Endothelial cell of umbilical vein (primary cell): ENCODE results near the gene SEZ6L. TPM values are rescaled to one million over a fixed set of nuclear protein-coding genes. Genes with fewer than 3 reads are reported as not detected.

Source experiments
- BruUV-seq: library from RNA; stranded (reverse); fragments of 400-500 nt; replicated peaks from 2 replicates; lab custom pipeline; 2021; lab: Mats Ljungman, UMichigan
- CTCF ChIA-PET: fragments of 300-600, 350-600 bp; sonication (Branson Sonifier 250); formaldehyde crosslinking; loops from one replicate; lab custom pipeline; 2021; ENCODE audit warnings: antibody characterized with exemption, inconsistent platforms; lab: Charles Lee
- POLR2A ChIA-PET: fragments of 300-600, 350-600 bp; sonication (Branson Sonifier 250); formaldehyde crosslinking; loops from one replicate; lab custom pipeline; 2021; ENCODE audit warnings: antibody characterized with exemption, inconsistent platforms; lab: Charles Lee
- DNase-seq: peaks from one replicate; pipeline ENCODE4 v3.0.0-alpha.2; 2011; ENCODE audit warnings: low read depth, low spot score
- FAIRE-seq: peaks from 2 replicates; lab custom pipeline; 2011; peaks lifted over from hg19 to GRCh38; lab: Jason Lieb, UNC
- H2AFZ ChIP-seq: 2 replicates; pipeline ENCODE4 v1.6.0; 2012; ENCODE audit warnings: low read depth, low read length, control low read depth, inconsistent platforms
- H3K27ac ChIP-seq: 2 replicates; pipeline ENCODE4 v1.5.1; 2011; ENCODE audit warnings: low read depth, mild to moderate bottlenecking, control low read depth, low read length, moderate library complexity; ENCODE audit not compliant: insufficient read depth
- H3K27me3 ChIP-seq, 2 experiments: 2 replicates each; pipeline versions ENCODE4 v1.6.0 to v1.6.1; 2011; ENCODE audit warnings: low read length in 2 of 2, mixed read lengths in 1 of 2; ENCODE audit not compliant: control insufficient read depth in 2 of 2, insufficient read depth in 2 of 2
- H3K36me3 ChIP-seq, 2 experiments: 2 replicates in 1 of 2; 3 replicates in 1 of 2; pipeline ENCODE4 v1.5.1; 2011; ENCODE audit warnings: low read length in 2 of 2, mild to moderate bottlenecking in 1 of 2, moderate library complexity in 1 of 2; ENCODE audit not compliant: control insufficient read depth in 2 of 2, insufficient read depth in 2 of 2; ENCODE audit errors: extremely low read depth in 1 of 2
- H3K4me1 ChIP-seq: 3 replicates; pipeline ENCODE4 v1.5.1; 2011; ENCODE audit warnings: mild to moderate bottlenecking, low read length; ENCODE audit not compliant: control insufficient read depth, insufficient read depth; ENCODE audit errors: extremely low read depth
- H3K4me2 ChIP-seq: 2 replicates; pipeline ENCODE4 v1.6.1; 2011; ENCODE audit warnings: low read length, control low read depth, mixed read lengths; ENCODE audit not compliant: insufficient read depth
- H3K4me3 ChIP-seq, 3 experiments: fragments of 200-600 bp in 1 of 3; sonication (generic), shearing (Covaris generic) in 1 of 3; replicated peaks in 1 of 3; 2 replicates each; pipeline ENCODE4 v1.5.1; 2011 to 2016; ENCODE audit warnings: control low read depth in 3 of 3, low read length in 3 of 3, mild to moderate bottlenecking in 2 of 3, inconsistent platforms in 1 of 3, low read depth in 1 of 3, moderate library complexity in 1 of 3; ENCODE audit not compliant: insufficient read depth in 1 of 3
- H3K79me2 ChIP-seq: 2 replicates; pipeline ENCODE4 v1.6.0; 2012; ENCODE audit warnings: low read length, inconsistent platforms; ENCODE audit not compliant: control insufficient read depth, insufficient read depth
- H3K9ac ChIP-seq: replicated peaks from 2 replicates; pipeline ENCODE3; 2011; ENCODE audit warnings: low read length, control low read depth; ENCODE audit not compliant: insufficient read depth; ENCODE audit errors: extremely low read depth
- H3K9me1 ChIP-seq: replicated peaks from 3 replicates; pipeline ENCODE4 v1.6.0; 2011; ENCODE audit warnings: mild to moderate bottlenecking, low read length; ENCODE audit not compliant: control insufficient read depth, insufficient read depth; ENCODE audit errors: extremely low read depth
- H3K9me3 ChIP-seq: replicated peaks from 2 replicates; pipeline ENCODE4 v1.5.1; 2012; ENCODE audit warnings: low read length, inconsistent platforms; ENCODE audit not compliant: control insufficient read depth, insufficient read depth
- H4K20me1 ChIP-seq: replicated peaks from 2 replicates; pipeline ENCODE3; 2011; ENCODE audit warnings: mild to moderate bottlenecking, low read length; ENCODE audit not compliant: control insufficient read depth, insufficient read depth; ENCODE audit errors: extremely low read depth
- EZH2 ChIP-seq: IDR thresholded peaks from 2 replicates; pipeline ENCODE4 v1.6.1; 2012; ENCODE audit warnings: borderline replicate concordance, low read depth, mild to moderate bottlenecking, moderate library complexity, low read length, inconsistent platforms; ENCODE audit not compliant: severe bottlenecking
- FOS ChIP-seq: IDR thresholded peaks from 2 replicates; pipeline ENCODE4 v1.6.1; 2011; ENCODE audit warnings: mild to moderate bottlenecking, low read length, moderate library complexity, borderline replicate concordance; ENCODE audit not compliant: insufficient read depth
- GATA2 ChIP-seq: IDR thresholded peaks from 2 replicates; pipeline ENCODE4 v1.7.0; 2011; ENCODE audit warnings: low read depth, mild to moderate bottlenecking, moderate library complexity, mixed read lengths, low read length; ENCODE audit not compliant: insufficient read length, insufficient read depth
- JUN ChIP-seq: IDR thresholded peaks from 2 replicates; pipeline ENCODE4 v1.6.1; 2011; ENCODE audit warnings: borderline replicate concordance, low read depth; ENCODE audit not compliant: insufficient read length, insufficient read depth
- MYC ChIP-seq: IDR thresholded peaks from one replicate; pipeline ENCODE4 v1.6.1; 2011; ENCODE audit warnings: mild to moderate bottlenecking, low read depth, low read length
- POLR2AphosphoS5 ChIP-seq: IDR thresholded peaks from 2 replicates; pipeline ENCODE4 v1.6.1; 2012; ENCODE audit warnings: low read depth, mild to moderate bottlenecking, control low read depth, low read length, moderate library complexity; ENCODE audit not compliant: insufficient read depth
- dilution Hi-C: fragments of 300-500 bp; cut with MboI; formaldehyde crosslinking; loops from one replicate; pipeline ENCODE4 v1.15.0; 2019; ENCODE audit warnings: low sequenced_read_pairs; ENCODE audit not compliant: extremely low pct_ligation_motif_present
- intact Hi-C: fragments of 100-400 bp; cut with micrococcal nuclease; formaldehyde crosslinking; loops from one replicate; pipeline ENCODE4 v1.10.0; 2022
- polyA plus RNA-seq, 4 experiments: library from polyadenylated mRNA; depleted of rRNA in 3 of 4; stranded (reverse) in 3 of 4; unstranded in 1 of 4; fragments of >200 nt; gene quantifications; 2 replicates each; pipeline versions ENCODE4 v1.2.1 to v1.2.3, GENCODE V29; 2011 to 2012; ENCODE audit warnings: missing spikeins in 1 of 4
- total RNA-seq: library from RNA; stranded (reverse); gene quantifications from 2 replicates; pipeline ENCODE4 v1.2.3, GENCODE V29; 2021
- TF ChIP-seq, protein P1 (sequence below), 2 donors: IDR thresholded peaks; 1 replicate in 1 of 2; 2 replicates in 1 of 2; pipeline ENCODE4 v1.5.1; 2011; ENCODE audit warnings: low read length in 2 of 2, mild to moderate bottlenecking in 2 of 2, moderate library complexity in 2 of 2, control low read depth in 1 of 2, inconsistent platforms in 1 of 2, low read depth in 1 of 2; ENCODE audit not compliant: insufficient read depth in 1 of 2; ENCODE audit errors: extremely low read depth in 1 of 2
- TF ChIP-seq, protein P2 (sequence below): IDR thresholded peaks from 2 replicates; pipeline ENCODE4 v1.6.1; 2011; ENCODE audit not compliant: insufficient read depth, insufficient read length

The SEZ6L gene
- total and polyA plus RNA-seq, 2 donors (not counting 3 experiments of a cell fraction or from before 2014, with no cell fraction given) = not detected

- BruUV-seq = no TSS peak
- dilution Hi-C loops (no loop called here), intact Hi-C loops (no loop called here)
- no peaks in the 10 kb centered on the region for H3K79me2 ChIP-seq
- TF ChIP-seq GATA2 = no peak
- no peak for TF ChIP-seq JUN
- TF ChIP-seq FOS = no peak
- no peak for TF ChIP-seq MYC
- no peak for TF ChIP-seq EZH2
- TF ChIP-seq, protein P1, sequence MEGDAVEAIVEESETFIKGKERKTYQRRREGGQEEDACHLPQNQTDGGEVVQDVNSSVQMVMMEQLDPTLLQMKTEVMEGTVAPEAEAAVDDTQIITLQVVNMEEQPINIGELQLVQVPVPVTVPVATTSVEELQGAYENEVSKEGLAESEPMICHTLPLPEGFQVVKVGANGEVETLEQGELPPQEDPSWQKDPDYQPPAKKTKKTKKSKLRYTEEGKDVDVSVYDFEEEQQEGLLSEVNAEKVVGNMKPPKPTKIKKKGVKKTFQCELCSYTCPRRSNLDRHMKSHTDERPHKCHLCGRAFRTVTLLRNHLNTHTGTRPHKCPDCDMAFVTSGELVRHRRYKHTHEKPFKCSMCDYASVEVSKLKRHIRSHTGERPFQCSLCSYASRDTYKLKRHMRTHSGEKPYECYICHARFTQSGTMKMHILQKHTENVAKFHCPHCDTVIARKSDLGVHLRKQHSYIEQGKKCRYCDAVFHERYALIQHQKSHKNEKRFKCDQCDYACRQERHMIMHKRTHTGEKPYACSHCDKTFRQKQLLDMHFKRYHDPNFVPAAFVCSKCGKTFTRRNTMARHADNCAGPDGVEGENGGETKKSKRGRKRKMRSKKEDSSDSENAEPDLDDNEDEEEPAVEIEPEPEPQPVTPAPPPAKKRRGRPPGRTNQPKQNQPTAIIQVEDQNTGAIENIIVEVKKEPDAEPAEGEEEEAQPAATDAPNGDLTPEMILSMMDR (IDR thresholded peaks at IDR 0.05; ENCODE audit: extremely low read depth in 1 of 2, insufficient read depth in 1 of 2, low read depth in 1 of 2, low read length in 2 of 2) = no peak
- TF ChIP-seq, protein P2, sequence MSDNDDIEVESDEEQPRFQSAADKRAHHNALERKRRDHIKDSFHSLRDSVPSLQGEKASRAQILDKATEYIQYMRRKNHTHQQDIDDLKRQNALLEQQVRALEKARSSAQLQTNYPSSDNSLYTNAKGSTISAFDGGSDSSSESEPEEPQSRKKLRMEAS = no peak
- TF ChIP-seq POLR2AphosphoS5 = no peak
- no peaks in the 10 kb centered on the region for H3K27me3 ChIP-seq
- ChIA-PET CTCF (no interaction called here), POLR2A (no interaction called here)
- H2AFZ ChIP-seq = no peak overlapping the region
- FAIRE-seq (no peak), DNase-seq (no peak)
- H3K4me2 ChIP-seq = no peak overlapping the region
- no peak overlapping the region for H3K9ac ChIP-seq
- no peaks in the 10 kb centered on the region for H3K9me3 ChIP-seq
- H3K36me3 ChIP-seq = no peaks in the 10 kb centered on the region
- no peaks in the 10 kb centered on the region for H3K4me1 ChIP-seq
- H3K9me1 ChIP-seq = no peaks in the 10 kb centered on the region
- H3K4me3 ChIP-seq = no peak overlapping the region
- no peak overlapping the region for H3K27ac ChIP-seq
- no peaks in the 10 kb centered on the region for H4K20me1 ChIP-seq
These were observed 7.5 kb upstream of the SEZ6L start for GRCh38 chr22:26161746-26162145.
